ENCODE data around the gene MEGF11. TPM values are rescaled to one million over a fixed set of nuclear protein-coding genes. Genes with fewer than 3 reads are reported as not detected.

The MEGF11 gene
- total RNA-seq, 2 donors from 2014 or later, result not detected

DNA sequence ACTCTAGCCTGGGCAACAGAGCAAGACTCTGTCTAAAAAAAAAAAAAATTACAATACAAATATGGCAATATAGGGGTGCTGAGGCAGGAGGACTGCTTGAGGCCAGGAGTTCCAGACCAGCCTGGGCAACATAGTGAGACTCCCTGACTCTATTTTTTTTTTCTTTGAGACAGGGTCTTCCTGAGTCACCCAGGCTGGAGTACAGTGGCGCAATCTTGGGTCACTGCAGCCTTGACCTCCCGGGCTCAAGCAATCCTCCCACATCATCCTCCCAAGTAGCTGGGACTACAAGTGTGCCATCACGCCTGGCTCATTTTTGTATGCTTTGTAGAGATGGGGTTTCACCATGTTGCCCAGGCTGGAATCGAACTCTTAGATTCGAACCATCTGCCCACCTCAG is 401.6 kb downstream of the MEGF11 start:
- Histone ChIP-seq H3K4me1 (no peaks in the 10 kb centered on the region), H3K4me3 (no peak overlapping the region), H3K9me3 (no peaks in the 10 kb centered on the region), H3K27me3 (no peaks in the 10 kb centered on the region), H3K36me3 (no peaks in the 10 kb centered on the region), H3K27ac (no peak overlapping the region)
- TF ChIP-seq, protein P1, sequence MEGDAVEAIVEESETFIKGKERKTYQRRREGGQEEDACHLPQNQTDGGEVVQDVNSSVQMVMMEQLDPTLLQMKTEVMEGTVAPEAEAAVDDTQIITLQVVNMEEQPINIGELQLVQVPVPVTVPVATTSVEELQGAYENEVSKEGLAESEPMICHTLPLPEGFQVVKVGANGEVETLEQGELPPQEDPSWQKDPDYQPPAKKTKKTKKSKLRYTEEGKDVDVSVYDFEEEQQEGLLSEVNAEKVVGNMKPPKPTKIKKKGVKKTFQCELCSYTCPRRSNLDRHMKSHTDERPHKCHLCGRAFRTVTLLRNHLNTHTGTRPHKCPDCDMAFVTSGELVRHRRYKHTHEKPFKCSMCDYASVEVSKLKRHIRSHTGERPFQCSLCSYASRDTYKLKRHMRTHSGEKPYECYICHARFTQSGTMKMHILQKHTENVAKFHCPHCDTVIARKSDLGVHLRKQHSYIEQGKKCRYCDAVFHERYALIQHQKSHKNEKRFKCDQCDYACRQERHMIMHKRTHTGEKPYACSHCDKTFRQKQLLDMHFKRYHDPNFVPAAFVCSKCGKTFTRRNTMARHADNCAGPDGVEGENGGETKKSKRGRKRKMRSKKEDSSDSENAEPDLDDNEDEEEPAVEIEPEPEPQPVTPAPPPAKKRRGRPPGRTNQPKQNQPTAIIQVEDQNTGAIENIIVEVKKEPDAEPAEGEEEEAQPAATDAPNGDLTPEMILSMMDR (IDR thresholded peaks at IDR 0.05), result no peak
- DNase-seq (ENCODE audit: low spot score), result no peak

DNA sequence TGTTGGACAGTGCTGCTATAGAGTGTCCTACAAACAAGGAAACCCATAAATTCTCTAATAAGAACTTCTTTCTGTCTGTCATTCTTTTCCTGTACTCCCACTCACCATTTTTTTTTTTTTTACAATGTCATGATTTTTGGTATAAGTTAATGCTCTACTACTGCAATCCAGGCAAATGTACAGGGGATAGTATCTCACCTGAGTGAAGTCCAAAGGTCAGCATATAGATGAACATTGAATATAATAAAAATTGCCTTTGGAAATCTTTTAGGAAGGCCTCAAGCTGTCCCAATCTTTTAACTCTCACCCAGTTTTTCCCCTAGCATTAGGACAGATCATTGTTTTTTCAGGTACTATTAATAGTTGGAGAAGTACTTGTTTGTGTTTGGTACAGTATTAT is 405.6 kb downstream of the MEGF11 start:
- TF ChIP-seq, protein P1 (IDR thresholded peaks at IDR 0.05), result no peak
- H3K27ac ChIP-seq, result no peak overlapping the region
- H3K4me1 ChIP-seq, result no peaks in the 10 kb centered on the region
- no peak for DNase-seq (ENCODE audit: low spot score)
- H3K9me3 ChIP-seq, result no peaks in the 10 kb centered on the region
- no peak overlapping the region for H3K4me3 ChIP-seq
- no peaks in the 10 kb centered on the region for H3K27me3 ChIP-seq
- no peaks in the 10 kb centered on the region for H3K36me3 ChIP-seq

DNA sequence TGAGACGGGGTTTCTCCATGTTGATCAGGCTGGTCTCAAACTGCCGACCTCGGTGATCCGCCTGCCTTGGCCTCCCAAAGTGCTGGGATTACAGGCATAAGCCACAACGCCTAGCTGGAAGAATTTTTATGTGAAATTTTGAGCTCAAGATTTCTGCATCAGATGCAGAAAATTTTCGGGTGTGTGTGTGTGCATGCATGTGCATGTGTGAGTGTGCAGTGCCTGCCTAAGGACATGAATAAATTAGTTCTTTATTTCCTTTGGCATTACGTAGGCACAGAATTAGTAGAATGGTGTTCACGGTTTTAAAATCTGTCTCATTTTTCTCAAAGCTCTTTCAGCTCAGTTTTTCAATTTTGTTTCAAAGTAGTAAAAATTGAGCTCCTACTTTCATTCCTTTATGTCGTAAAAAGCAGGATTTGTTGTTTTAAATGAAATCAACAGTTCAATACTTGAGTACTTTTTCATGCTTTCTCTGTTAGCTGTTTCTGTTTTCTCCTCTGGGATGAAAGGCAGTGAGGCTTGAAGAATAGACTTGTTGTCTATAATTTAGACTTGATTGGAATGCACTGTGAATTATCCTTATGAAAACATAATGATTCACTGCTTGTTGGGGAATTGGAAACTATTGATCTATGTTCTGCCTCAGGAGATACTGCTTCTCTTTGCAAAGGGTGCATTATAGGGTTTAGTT is 407.6 kb downstream of the MEGF11 start:
- Histone ChIP-seq H3K36me3 (no peaks in the 10 kb centered on the region), H3K4me1 (peaks cover 0 to 4% of the 10 kb centered on the region in 2 donors), H3K27me3 (no peaks in the 10 kb centered on the region), H3K9me3 (no peaks in the 10 kb centered on the region), H3K27ac (no peak overlapping the region), H3K4me3 (no peak overlapping the region)
- no peak for DNase-seq (ENCODE audit: low spot score)
- TF ChIP-seq, protein P1 (IDR thresholded peaks at IDR 0.05), result no peak

Small RNA genes within 50 kb of the gene (microRNA-seq; reads per million reads assigned to microRNA genes)
- gene MIR4311 (ENCODE audit: borderline number of aligned reads in 2 of 2, borderline replicate concordance in 1 of 2), result 0 reads per million in 2 donors

Other genes starting within 250 kb of the MEGF11 start
- gene DIS3L, start 39.8 kb upstream of the MEGF11 start, total RNA-seq, result 10 to 100 TPM; 23.6 to 54.7 TPM
- gene TIPIN, start 102.9 kb upstream of the MEGF11 start, total RNA-seq, result 1 to 10 TPM; 1.4 to 5.7 TPM
- gene MAP2K1, start 133.2 kb upstream of the MEGF11 start, total RNA-seq, result 10 to 100 TPM; 31.3 to 36.4 TPM
- gene SNAPC5, start 244.0 kb upstream of the MEGF11 start, total RNA-seq, result 10 to 100 TPM; 27.6 to 35.3 TPM

All from right atrium auricular region (tissue), 2 donors.